ENCODE results near the gene SUCLG2.

SUCLG2 gene

DNA sequence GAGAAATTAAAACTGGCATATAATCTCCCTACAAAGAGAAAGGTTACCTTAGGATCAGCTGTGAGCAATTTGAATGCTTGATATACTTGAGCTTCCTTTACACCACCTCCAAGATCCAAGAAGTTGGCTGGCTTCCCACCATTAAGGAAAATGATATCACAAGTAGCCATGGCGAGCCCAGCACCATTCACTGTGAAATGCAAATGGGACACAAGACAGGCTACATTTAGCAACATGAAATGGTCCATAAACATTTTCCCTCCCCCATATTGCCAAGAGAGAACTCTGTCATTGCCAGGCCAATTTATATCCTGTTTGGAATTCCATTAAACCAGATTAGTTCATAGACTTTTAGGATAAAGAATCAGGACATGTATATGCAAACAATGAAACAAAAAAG is 158.7 kb downstream of the SUCLG2 start:
- no peak for DNase-seq

DNA sequence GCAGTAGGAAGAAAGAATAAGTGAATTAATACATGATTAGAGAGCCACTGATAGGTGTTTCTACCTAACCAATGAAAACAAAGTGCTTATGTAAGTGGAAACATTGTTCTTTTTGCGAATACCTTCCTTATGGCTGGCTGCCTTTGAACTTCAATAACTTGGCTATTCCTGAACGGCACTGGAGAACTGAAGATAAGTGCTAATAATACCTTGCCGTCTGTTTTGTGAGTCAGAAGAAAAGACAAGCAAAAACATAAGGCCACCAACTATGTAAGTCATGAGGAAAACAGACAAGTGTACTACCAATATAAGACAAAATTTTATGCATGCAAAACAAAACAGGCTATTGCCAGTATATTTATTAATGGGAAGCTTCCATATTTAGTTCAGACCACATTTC is 160.6 kb downstream of the SUCLG2 start:
- DNase-seq: no peak

GRCh38 chr3:67490658-67491057 is 163.8 kb downstream of the SUCLG2 start:
- no peak for DNase-seq

DNA sequence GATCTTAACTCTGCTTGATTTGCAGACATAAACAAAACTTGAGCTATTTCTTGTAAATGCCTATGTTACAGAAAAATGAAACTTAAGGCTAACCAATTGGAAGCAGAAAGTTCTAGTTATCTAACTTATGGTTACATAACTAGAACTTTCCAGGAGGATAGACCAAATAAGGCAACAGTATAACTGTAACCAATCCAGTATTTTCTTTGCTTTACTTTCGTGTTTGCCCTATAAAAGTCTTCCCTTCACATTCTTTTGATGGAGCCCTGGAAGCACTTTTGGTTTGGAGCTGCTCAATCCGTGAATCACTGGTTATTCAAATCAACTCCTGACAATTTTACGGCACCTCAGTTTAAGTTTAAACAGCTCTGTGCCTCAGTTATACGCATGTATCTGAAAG is 164.6 kb downstream of the SUCLG2 start:
- no peak for DNase-seq

DNA sequence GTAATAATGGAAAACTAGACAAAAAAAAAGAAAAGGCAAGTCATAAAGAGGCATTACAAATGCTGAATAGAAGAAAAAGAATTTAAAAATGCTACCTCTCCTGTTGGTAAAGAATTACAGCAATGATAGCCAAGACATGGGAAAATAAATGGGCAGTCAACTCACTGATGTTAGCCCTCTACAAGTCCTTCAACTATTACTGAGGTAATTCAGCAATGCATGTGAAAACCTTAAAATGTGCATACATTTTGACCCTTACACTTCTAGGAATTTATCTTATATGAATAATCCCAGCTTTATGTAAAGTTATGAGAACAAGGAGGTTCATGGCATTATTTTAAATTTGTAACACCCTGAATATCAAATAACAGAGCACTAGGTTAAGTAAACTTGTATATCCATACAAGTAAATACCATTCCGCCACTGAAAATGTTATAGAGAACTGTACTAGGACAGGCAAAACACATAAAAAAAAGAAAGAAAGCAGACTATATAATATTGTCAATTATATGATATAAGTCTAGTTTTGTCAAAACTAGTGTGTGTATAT is 166.8 kb downstream of the SUCLG2 start:
- DNase-seq: no peak

- no peak for DNase-seq
Measured at GRCh38 chr3:67486883-67487282, 167.5 kb downstream of the SUCLG2 start.

DNA sequence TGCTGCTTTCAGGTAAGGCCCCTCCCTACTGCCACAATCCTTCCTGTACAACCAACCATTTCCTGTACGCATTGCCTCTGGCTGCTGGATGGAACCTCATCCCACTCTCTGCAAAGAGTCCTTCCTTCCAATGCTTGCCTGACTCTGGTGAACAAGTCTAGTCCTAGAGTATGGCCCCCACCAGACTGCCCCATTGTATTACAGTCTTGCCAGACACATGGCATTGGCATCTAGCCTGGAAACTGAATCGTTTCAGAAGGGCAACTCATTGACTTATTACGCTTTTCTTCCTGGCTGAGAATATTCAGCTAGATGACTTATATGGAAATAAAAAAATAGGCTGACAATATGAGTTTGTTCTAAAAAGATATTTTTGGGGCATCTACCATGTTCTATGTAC is 170.3 kb downstream of the SUCLG2 start:
- no peak for DNase-seq

- no peak for DNase-seq
Measured at GRCh38 chr3:67481126-67481525, 173.3 kb downstream of the SUCLG2 start.

- no peak for DNase-seq
Measured at GRCh38 chr3:67478423-67478822, 176.0 kb downstream of the SUCLG2 start.

GRCh38 chr3:67474311-67474710 is 180.1 kb downstream of the SUCLG2 start:
- no peak for DNase-seq

- no peak for DNase-seq
Measured at GRCh38 chr3:67472674-67473201, 181.7 kb downstream of the SUCLG2 start.

DNA sequence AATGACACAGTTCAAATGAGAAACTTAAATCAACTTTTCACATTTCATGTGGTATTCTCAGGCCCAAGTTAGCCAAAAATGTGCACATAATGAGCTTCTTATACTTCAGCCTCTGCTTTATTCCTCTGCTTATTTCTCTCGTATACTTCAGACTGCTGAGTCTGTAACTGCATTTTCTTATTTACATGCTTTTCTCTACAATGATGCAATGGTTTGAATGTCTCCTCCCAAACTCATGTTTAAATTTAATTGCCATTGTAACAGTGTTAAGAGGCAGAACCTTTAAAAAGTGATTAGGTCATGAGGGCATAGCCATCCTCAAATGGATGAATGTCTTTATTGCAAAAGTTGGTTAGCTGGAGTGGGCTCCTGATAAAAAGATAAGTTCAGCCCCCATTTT is 184.2 kb downstream of the SUCLG2 start:
- DNase-seq: no peak

DNA sequence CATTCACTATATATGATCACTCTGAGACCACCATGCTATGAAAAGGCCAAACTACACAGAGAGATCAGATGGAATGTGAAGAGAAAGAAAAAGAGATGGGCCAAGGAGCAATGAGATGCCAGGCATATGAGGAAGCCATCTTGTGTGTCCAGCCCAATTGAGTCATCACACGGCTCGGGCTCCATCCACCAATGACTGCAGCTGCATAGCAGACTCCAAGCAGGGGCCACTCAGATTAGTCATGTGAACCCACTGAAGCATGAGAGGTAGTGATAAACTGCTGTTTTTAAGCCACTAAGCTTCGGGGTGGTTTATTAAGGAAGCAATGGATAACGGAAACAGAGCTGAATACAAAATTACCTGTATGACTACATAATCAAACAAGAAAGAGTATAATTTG is 185.9 kb downstream of the SUCLG2 start:
- DNase-seq: no peak

GRCh38 chr3:67463656-67464055 is 190.8 kb downstream of the SUCLG2 start:
- no peak for DNase-seq

DNA sequence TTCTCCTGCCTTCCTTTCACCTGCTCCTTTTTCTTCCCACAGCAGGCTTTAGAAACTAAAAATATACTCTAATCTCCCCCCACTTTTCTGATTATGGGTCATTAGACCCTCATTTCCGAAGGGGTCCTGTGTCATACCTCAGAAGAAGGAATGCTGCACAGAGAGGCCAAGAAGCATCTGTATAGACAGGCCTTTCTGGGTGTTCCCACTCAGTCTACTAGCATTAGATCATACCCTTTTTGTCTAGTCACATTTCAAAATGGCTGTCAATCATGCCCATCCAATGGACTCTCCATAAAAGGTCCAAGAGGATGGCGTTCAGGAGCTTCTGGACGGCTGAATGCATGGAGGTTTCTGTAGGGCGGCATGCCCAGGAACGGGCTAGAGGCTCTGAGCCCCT is 192.2 kb downstream of the SUCLG2 start:
- DNase-seq: no peak

- DNase-seq: no peak
Measured at GRCh38 chr3:67461667-67462142, 192.7 kb downstream of the SUCLG2 start.

DNA sequence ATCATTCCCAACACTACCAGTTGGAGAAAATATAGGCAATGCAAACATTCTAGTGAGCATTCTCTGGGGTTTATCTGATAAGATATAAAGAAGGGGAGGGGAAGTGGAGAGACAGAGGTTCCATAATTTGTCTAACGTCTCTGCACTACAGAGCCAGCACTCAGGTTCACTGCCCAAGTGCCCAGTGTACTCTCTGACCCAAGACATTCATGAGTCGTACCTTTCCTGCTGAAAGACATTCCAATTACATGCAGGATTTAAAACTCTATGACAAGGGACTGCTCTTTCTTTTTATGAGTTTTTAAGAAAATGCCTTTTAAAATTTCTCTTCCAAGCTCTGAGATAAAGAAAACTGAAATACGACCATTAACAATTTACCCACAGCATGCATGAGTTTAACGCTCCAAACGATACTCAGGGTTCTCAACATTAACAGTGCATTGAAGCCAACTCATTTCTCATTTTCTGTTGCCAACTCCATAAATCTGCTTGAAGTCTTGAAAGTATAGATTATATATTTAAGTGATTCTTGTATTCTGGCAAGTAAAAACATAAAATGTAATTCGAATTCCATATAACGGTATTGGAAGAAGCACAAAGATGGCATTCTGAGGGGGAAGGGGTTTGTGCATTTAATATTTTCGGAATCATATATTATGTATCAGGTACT is 193.4 kb downstream of the SUCLG2 start:
- no peak for DNase-seq

DNA sequence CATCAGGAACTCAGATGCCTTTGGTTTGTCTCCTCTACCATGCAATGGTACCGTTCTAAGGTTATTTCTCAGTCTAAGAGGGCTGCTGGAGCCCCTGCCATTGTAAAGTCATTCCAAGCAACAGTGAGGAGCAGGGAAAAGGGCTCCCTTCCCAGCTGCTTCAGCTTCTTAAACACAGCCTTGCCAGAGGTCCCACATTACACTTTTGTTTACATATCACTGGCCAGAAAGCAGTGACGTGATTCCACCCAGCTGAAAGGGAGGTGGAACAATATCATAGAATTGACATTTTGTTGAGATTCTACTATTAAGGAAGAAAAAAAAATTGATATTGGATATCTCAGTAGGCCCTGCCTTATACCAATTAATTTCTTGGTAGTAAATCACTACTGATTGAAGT is 194.6 kb downstream of the SUCLG2 start:
- no peak for DNase-seq

DNA sequence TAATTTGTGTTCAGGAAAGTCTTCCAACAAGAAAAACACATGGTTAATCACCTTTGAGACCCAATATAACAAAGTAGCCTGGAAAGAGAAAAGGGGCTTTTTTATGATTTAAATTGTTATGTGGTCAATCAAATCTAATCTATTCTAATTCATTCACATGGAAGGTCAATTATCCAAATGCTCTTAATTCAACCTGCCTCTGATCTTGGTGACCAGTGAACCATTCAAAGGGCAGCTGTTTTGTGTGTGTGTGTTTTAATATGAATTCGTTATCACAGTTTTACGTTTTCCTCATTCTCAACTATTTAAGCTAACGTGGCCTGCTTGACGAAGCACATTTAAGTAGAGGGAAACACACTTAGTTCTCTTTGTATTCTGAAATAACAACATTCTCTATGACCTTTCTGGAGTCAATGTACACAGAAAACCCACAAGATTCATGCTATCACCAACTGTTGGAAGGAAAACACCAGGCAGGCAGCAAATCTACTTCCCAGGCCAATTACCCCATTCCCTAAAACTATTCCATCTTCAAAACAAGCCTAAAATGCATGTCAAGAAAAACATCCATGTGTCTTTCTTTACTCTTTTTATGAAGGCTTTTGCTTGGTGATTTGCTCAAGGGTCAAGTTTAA is 195.4 kb downstream of the SUCLG2 start:
- no peak for DNase-seq

DNA sequence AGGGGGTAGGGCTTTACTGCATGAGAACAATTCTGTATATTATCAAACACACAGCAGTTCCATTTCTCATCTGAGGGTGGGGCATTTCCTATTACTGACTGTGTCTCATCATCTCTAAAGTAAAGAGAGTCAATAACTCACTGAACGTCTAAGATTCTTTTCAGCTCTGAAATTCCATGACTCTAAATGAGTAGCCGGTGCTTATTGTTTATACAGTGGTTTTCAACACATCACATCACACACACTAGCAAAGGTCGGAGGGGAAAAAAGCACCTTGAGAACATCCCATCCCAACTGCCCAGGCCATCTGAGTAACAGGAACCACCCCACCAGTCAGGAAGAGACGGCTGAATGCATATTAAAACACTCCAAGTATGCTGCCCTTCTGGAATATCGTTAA is 196.0 kb downstream of the SUCLG2 start:
- DNase-seq: no peak

- DNase-seq: no peak
Measured at GRCh38 chr3:67453628-67454027, 200.8 kb downstream of the SUCLG2 start.

DNA sequence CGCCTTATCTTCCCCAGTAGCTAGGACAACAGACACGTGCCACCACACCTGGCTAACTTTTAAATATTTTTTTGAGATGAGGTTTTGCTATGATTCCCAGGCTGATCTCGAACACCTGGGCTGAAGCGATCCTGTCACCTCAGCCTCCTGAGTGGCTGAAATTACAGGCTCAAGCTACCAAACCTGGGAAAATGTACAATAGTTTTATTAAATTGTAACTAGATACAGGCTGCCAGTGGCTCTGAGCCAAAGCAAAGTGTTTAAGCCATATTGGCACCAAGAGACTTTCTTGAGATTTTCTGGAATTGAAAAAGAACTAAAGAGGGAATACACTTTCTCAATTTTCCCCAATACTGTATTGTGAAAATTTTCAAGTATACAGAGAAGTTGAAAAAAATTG is 204.3 kb downstream of the SUCLG2 start:
- no peak for DNase-seq

- no peak for DNase-seq
Measured at GRCh38 chr3:67447393-67447792, 207.0 kb downstream of the SUCLG2 start.

DNA sequence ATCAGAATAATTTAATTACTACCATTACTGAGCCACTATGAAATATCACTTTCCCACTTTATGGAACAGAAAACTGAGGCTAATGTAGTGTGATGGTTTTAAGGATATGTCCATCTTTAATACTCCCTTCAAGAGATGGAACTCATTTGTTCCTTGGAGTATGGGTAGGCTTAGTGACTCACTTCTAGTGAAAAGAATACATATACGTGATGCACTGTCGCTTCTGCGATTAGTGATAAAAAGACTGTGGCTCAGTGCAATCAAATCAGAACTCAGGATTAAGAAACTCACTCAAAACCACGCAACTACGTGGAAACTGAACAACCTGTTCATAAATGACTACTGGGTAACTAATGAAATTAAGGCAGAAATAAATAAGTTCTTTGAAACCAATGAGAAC is 216.6 kb downstream of the SUCLG2 start:
- no peak for DNase-seq
